ENCODE measurements around the gene PCK2.

DNA sequence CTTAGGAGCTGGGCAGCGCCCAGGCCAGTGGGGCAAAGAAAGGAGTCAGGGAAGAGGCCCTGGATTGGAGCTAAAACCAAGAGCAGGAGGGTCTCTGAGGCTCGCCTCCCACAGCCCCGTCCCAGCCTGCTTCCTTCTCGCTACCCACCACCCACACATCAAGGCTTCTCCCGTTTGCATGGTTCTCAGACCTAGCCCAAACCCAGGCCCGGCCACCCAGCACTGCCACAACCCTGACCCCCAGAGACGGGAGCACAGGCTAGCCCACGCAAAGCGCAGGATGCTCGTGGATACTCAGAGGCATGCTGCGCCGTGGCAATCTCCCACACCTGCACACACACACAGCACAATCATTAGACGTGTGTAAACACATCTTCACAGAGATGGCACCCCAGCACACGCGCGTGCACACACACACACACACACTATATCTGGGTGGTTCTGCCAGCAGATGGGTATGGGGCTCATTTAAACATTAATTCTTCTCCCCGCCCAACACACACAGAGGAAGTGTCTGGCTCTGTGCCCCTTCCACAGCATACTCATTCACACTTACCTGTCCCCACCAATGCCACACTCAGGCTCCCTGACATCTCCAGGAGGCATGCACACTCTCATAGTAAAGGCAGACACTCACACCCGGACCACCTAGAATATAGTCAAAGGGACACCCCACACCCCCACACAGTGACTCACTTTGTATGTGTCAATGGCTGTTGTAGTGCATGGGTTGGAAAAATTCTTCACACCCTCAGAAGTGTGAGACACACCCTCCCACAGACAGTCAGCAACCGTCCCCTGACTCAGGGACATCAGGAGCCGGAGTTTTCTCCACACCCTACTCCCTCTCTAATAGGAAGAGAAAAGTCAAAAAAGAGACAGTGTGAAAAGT lies 41.2 kb upstream of the PCK2 start:
- TF ChIP-seq EZH2phosphoT487 (IDR thresholded peaks at IDR 0.05; ENCODE audit: borderline replicate concordance), result no peak
- TF ChIP-seq, protein P1, sequence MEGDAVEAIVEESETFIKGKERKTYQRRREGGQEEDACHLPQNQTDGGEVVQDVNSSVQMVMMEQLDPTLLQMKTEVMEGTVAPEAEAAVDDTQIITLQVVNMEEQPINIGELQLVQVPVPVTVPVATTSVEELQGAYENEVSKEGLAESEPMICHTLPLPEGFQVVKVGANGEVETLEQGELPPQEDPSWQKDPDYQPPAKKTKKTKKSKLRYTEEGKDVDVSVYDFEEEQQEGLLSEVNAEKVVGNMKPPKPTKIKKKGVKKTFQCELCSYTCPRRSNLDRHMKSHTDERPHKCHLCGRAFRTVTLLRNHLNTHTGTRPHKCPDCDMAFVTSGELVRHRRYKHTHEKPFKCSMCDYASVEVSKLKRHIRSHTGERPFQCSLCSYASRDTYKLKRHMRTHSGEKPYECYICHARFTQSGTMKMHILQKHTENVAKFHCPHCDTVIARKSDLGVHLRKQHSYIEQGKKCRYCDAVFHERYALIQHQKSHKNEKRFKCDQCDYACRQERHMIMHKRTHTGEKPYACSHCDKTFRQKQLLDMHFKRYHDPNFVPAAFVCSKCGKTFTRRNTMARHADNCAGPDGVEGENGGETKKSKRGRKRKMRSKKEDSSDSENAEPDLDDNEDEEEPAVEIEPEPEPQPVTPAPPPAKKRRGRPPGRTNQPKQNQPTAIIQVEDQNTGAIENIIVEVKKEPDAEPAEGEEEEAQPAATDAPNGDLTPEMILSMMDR (conservative IDR thresholded peaks at IDR 0.05; ENCODE audit: low read length), result no peak

All from Loucy (cell line).